ENCODE measurements around the gene CDK5RAP3.
"Not testable (repeated sequence)": the region's sequence is repeated elsewhere in the genome, so short reads cannot be mapped to it uniquely, and the experiment has no call there.

CDK5RAP3 gene

GRCh38 chr17:48001197-48001596 lies 30.3 kb downstream of the CDK5RAP3 start:
- no peak for DNase-seq (ENCODE audit: low spot score)

GRCh38 chr17:48001657-48002056 lies 30.7 kb downstream of the CDK5RAP3 start:
- not testable (repeated sequence) for DNase-seq (ENCODE audit: low spot score)

- no peak for DNase-seq (ENCODE audit: low spot score)
These were observed 31.5 kb downstream of the CDK5RAP3 start for GRCh38 chr17:48002266-48002915.

GRCh38 chr17:48002916-48003416 lies 32.1 kb downstream of the CDK5RAP3 start:
- no peak for DNase-seq (ENCODE audit: low spot score)

GRCh38 chr17:48003417-48004151 lies 32.7 kb downstream of the CDK5RAP3 start:
- no peak for DNase-seq (ENCODE audit: low spot score)

- DNase-seq (ENCODE audit: low spot score) = no peak
These were observed 34.1 kb downstream of the CDK5RAP3 start for GRCh38 chr17:48004983-48005382.

- no peak for DNase-seq (ENCODE audit: low spot score)
These were observed 36.2 kb downstream of the CDK5RAP3 start for GRCh38 chr17:48006936-48007709.

GRCh38 chr17:48010193-48010592 lies 39.3 kb downstream of the CDK5RAP3 start:
- no peak for DNase-seq (ENCODE audit: low spot score)

GRCh38 chr17:48011405-48012150 lies 40.7 kb downstream of the CDK5RAP3 start:
- DNase-seq (ENCODE audit: low spot score) = peak; percentile 71

GRCh38 chr17:48012151-48012520 lies 41.2 kb downstream of the CDK5RAP3 start:
- DNase-seq (ENCODE audit: low spot score) = peak; percentile 43

GRCh38 chr17:48012654-48013053 lies 41.7 kb downstream of the CDK5RAP3 start:
- no peak for DNase-seq (ENCODE audit: low spot score)

- no peak for DNase-seq (ENCODE audit: low spot score)
These were observed 43.1 kb downstream of the CDK5RAP3 start for GRCh38 chr17:48013876-48014594.

GRCh38 chr17:48014595-48015111 lies 43.7 kb downstream of the CDK5RAP3 start:
- DNase-seq (ENCODE audit: low spot score) = no peak

GRCh38 chr17:48016112-48016511 lies 45.2 kb downstream of the CDK5RAP3 start:
- no peak for DNase-seq (ENCODE audit: low spot score)

GRCh38 chr17:48017817-48018158 lies 46.9 kb downstream of the CDK5RAP3 start:
- not testable (repeated sequence) for DNase-seq (ENCODE audit: low spot score)

- DNase-seq (ENCODE audit: low spot score) = no peak
These were observed 51.0 kb downstream of the CDK5RAP3 start for GRCh38 chr17:48021934-48022333.

- no peak for DNase-seq (ENCODE audit: low spot score)
These were observed 52.0 kb downstream of the CDK5RAP3 start for GRCh38 chr17:48022901-48023300.

GRCh38 chr17:48023400-48024148 lies 52.7 kb downstream of the CDK5RAP3 start:
- peak; percentile 41 for DNase-seq (ENCODE audit: low spot score)

- DNase-seq (ENCODE audit: low spot score) = no peak
These were observed 53.5 kb downstream of the CDK5RAP3 start for GRCh38 chr17:48024149-48025039.
